Vagina (tissue), 2 donors: ENCODE results near the gene MYL2.

Experiments used
- CTCF ChIP-seq, 3 experiments: fragments of 450-650 bp in 2 of 3; fragments of 200-600 bp in 1 of 3; sonication (generic) in 1 of 3; IDR thresholded peaks; one replicate each; pipeline ENCODE4 v1.5.1; 2017 to 2019; ENCODE audit warnings: antibody characterized with exemption in 3 of 3, mild to moderate bottlenecking in 2 of 3, moderate library complexity in 2 of 3
- POLR2A ChIP-seq, 2 donors: fragments of 450-650 bp; IDR thresholded peaks; one replicate each; pipeline ENCODE4 v1.6.1; 2017; ENCODE audit warnings: antibody characterized with exemption in 2 of 2, mild to moderate bottlenecking in 2 of 2, moderate library complexity in 2 of 2
- POLR2AphosphoS5 ChIP-seq, 2 donors: sonication (generic); formaldehyde crosslinking; IDR thresholded peaks; one replicate each; pipeline ENCODE4 v1.9.0; 2017; ENCODE audit warnings: antibody characterized with exemption in 2 of 2, mild to moderate bottlenecking in 2 of 2, low read depth in 1 of 2; ENCODE audit not compliant: insufficient read depth in 1 of 2

GRCh38 chr12:110861729-110862128 is 58.6 kb downstream of the MYL2 start:
- TF ChIP-seq CTCF (IDR thresholded peaks at IDR 0.05) (no peak), POLR2AphosphoS5 (IDR thresholded peaks at IDR 0.05; ENCODE audit: insufficient read depth in 1 of 2, low read depth in 1 of 2) (no peak), POLR2A (IDR thresholded peaks at IDR 0.05) (no peak)
